HAP-1 (cell line): ENCODE results near the gene MRTFB.
A peak's percentile ranks its signal among the peaks of the same experiment; 100 is the strongest.
"Not testable (repeated sequence)": the region's sequence is repeated elsewhere in the genome, so short reads cannot be mapped to it uniquely, and the experiment has no call there.

Experiments
- DNase-seq, 2 experiments: peaks; one replicate each; pipeline ENCODE4 v3.0.0-alpha.2; 2016 to 2020; ENCODE audit warnings: low spot score in 2 of 2
- H3K27me3 ChIP-seq: fragments of 250-450 bp; sonication (Bioruptor Pico); 2 replicates; pipeline ENCODE4 v1.5.1; 2020; ENCODE audit warnings: low read depth, mild to moderate bottlenecking, moderate library complexity
- H3K36me3 ChIP-seq: fragments of 250-450 bp; sonication (Bioruptor Pico); replicated peaks from 2 replicates; pipeline ENCODE4 v1.5.1; 2020; ENCODE audit warnings: mild to moderate bottlenecking
- H3K4me1 ChIP-seq: fragments of 250-450 bp; sonication (Bioruptor Pico); 2 replicates; pipeline ENCODE4 v1.5.1; 2020; ENCODE audit warnings: mild to moderate bottlenecking
- H3K4me3 ChIP-seq: fragments of 250-450 bp; sonication (Bioruptor Pico); 2 replicates; pipeline ENCODE4 v1.5.1; 2020; ENCODE audit warnings: mild to moderate bottlenecking, moderate library complexity
- H3K9me3 ChIP-seq: fragments of 250-450 bp; sonication (Bioruptor Pico); 2 replicates; pipeline ENCODE4 v1.5.1; 2020; ENCODE audit warnings: mild to moderate bottlenecking, moderate library complexity
- in situ Hi-C: fragments of 300-500 bp; cut with MboI; formaldehyde crosslinking; loops from 3 replicates; pipeline ENCODE4 v1.14.3; 2020; ENCODE audit warnings: low sequenced_read_pairs, inconsistent platforms, mixed read lengths

The MRTFB gene

DNA sequence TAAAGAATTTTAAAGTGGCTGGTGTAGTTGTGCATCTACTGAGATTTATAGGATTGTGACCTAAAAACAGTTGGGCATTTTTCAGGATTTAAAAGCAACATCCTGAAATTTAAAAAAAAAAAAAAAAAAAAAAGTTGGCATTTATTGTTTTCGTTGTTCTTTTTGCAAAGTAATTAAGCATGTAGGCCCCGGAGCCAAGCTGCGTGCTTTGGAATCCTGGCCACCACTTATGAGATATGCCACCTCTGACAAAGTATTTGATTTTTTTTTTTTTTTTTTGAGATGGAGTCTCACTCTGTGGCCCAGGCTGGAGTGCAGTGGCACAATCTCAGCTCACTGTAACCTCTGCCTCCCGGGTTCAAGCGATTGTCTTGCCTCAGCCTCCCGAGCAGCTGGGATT, 112.8 kb downstream of the MRTFB start:
- H3K9me3 ChIP-seq, H3K36me3 ChIP-seq, in situ Hi-C loops, DNase-seq, H3K27me3 ChIP-seq, H3K4me1 ChIP-seq, H3K4me3 ChIP-seq: not testable (repeated sequence)

GRCh38 chr16:14186007-14186794, 115.1 kb downstream of the MRTFB start:
- in situ Hi-C loops, result no loop called here
- no peaks in the 10 kb centered on the region for H3K9me3 ChIP-seq
- H3K27me3 ChIP-seq, result no peaks in the 10 kb centered on the region
- H3K36me3 ChIP-seq, result no peaks in the 10 kb centered on the region
- DNase-seq, result no peak
- H3K4me1 ChIP-seq, result no peaks in the 10 kb centered on the region
- no peak overlapping the region for H3K4me3 ChIP-seq

- Histone ChIP-seq H3K27me3 (no peaks in the 10 kb centered on the region), H3K4me3 (no peak overlapping the region), H3K4me1 (no peaks in the 10 kb centered on the region), H3K9me3 (no peaks in the 10 kb centered on the region), H3K36me3 (no peaks in the 10 kb centered on the region)
- in situ Hi-C loops, result no loop called here
- no peak for DNase-seq
These were observed 115.7 kb downstream of the MRTFB start for GRCh38 chr16:14186795-14187221.

DNA sequence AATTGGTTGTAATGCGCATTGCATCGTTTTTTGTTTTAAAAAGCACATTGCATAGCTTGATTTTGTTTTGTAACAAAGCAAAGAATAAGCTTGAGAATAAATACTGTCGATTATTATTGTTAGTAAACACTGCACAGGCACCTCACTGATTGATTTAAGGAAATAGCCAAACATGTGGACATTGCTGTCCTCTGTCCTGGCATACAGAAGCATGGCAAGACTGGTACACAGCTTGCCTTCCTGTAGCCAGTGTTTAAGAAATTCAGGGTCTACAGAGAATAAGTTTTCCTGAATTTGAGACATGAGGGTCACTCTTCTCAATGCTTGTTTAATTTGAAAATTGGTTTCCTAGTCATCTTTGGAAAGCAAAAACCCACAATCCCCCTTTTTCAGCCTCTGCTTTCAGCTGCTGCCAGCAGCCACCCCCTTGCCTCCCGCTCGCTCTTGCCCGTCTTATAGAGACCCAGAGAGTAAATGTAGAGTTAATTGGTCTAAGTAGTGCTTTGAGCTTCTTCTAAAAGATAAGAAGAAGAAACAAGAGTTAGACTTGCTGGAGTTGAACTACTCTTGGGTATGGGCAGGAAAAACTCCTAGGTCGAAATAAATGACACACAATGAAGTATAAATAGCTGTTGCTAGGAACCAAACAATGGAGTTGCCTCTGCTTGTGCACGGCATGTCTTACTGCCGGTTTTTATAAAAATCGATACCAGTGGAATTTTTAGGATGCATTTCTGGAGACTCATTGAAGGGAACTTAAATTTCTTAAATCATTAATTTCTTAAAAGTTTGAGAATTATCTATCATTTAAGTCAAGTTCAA, 116.6 kb downstream of the MRTFB start:
- in situ Hi-C loops, result no loop called here
- H3K36me3 ChIP-seq, result no peaks in the 10 kb centered on the region
- H3K9me3 ChIP-seq, result no peaks in the 10 kb centered on the region
- H3K4me3 ChIP-seq, result no peak overlapping the region
- no peaks in the 10 kb centered on the region for H3K4me1 ChIP-seq
- DNase-seq, result no peak
- no peaks in the 10 kb centered on the region for H3K27me3 ChIP-seq

DNA sequence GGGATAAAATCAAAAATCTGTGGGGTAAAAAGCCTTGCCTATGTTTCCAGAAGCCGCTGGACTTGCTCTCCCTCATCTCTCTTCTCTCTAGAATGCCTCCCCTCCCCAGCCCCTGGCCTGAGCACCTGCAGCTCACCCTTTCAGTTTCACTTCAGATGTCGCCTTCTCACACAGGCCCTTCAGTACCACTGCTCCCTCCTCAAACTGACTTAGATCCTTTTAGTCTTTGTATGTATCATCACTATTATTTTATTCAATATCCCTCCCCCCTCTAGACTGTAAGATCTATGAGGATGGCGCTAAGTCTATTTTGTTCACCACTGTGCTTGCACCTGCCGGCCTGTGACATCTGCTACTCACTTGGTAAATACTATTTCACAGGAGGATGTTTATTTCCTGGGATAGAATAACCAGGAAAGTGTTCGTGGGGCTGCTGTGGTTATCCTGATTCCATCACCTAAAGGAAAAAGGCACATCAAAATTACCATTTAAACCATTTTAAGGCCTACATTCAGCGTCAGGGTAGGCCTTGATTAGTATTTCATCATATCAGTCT, 122.3 kb downstream of the MRTFB start:
- no peaks in the 10 kb centered on the region for H3K27me3 ChIP-seq
- in situ Hi-C loops, result no loop called here
- no peaks in the 10 kb centered on the region for H3K36me3 ChIP-seq
- H3K9me3 ChIP-seq, result no peaks in the 10 kb centered on the region
- no peaks in the 10 kb centered on the region; the same call in 1 of the 2 replicates for H3K4me1 ChIP-seq
- H3K4me3 ChIP-seq, result no peak overlapping the region
- DNase-seq, result no peak

GRCh38 chr16:14194721-14195120, 123.6 kb downstream of the MRTFB start:
- no peaks in the 10 kb centered on the region; the same call in 1 of the 2 replicates for H3K4me1 ChIP-seq
- H3K36me3 ChIP-seq, result no peaks in the 10 kb centered on the region

DNA sequence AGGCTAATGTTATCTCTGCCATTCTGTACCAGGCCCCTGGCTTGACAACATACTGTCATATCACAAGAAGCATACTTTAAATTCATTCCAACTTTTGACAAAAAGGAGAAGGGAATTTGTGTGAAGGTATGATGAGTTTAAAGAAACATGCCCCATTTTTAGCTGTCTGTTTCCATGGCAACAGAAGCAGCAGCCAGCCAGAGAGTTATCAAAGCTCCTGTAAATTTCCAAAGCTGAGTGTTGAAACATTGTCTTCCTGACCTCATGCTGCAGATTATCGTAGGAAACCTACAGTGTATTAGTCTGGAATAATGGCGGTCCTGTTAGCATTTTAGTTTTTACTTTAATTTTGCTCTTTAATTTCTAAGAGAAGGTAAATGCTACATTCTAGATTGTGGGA, 124.9 kb downstream of the MRTFB start:
- in situ Hi-C loops, result no loop called here
- no peak for DNase-seq
- Histone ChIP-seq H3K4me3 (no peak overlapping the region), H3K9me3 (no peaks in the 10 kb centered on the region), H3K36me3 (no peaks in the 10 kb centered on the region), H3K27me3 (no peaks in the 10 kb centered on the region), H3K4me1 (no peaks in the 10 kb centered on the region; the same call in 1 of the 2 replicates)

More at GRCh38 chr16:14194721-14195120, 123.6 kb downstream of the MRTFB start:
- Histone ChIP-seq H3K27me3 (no peaks in the 10 kb centered on the region), H3K4me3 (no peak overlapping the region), H3K9me3 (no peaks in the 10 kb centered on the region)
- in situ Hi-C loops, result no loop called here
- no peak for DNase-seq

DNA sequence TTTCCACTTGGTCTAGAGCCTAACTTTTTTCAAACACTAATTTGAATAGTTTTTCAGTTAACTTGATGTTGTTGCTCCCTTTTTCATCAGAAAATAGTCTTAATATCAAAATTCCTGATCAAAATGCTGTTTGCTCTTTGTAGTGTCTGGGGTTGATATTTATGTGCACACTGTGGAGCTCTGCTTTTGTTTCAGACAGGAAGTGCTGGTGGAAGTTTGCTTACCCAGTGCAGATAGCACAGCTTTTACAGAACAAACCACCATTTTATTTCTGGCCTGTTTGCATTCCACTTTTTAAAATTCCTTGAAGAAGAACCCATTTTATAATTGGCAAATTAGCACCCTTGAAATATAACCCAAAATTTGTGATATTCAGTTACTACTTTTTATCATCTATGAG, 125.4 kb downstream of the MRTFB start:
- Histone ChIP-seq H3K27me3 (no peaks in the 10 kb centered on the region), H3K4me1 (no peaks in the 10 kb centered on the region; the same call in 1 of the 2 replicates), H3K9me3 (no peaks in the 10 kb centered on the region), H3K36me3 (no peaks in the 10 kb centered on the region), H3K4me3 (no peak overlapping the region)
- no peak for DNase-seq
- in situ Hi-C loops, result no loop called here

DNA sequence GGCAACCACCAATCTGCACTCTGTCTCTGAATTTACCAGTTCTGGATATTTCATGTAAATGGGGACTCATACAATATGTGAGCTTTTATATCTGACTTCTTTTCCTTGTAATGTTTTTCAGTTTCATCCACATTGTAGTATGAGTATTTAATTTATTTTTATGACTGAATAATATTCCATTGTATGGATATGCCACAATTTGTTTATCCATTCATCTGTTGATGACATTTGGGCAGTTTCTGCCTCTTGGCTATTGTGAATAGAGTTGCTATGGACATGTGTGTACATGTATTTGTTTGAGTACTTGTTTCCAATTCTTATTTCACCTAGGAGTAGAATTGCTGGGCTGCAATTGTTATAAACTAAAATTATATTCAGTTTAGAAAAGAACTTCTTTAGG, 126.9 kb downstream of the MRTFB start:
- in situ Hi-C loops, result no loop called here
- Histone ChIP-seq H3K9me3 (no peaks in the 10 kb centered on the region), H3K4me1 (no peaks in the 10 kb centered on the region; the same call in 1 of the 2 replicates), H3K4me3 (no peak overlapping the region), H3K27me3 (no peaks in the 10 kb centered on the region), H3K36me3 (no peaks in the 10 kb centered on the region)
- DNase-seq, result no peak

- DNase-seq, result no peak
- no peaks in the 10 kb centered on the region for H3K27me3 ChIP-seq
- H3K4me3 ChIP-seq, result no peak overlapping the region
- no peaks in the 10 kb centered on the region for H3K36me3 ChIP-seq
- in situ Hi-C loops, result no loop called here
- H3K9me3 ChIP-seq, result no peaks in the 10 kb centered on the region
- no peaks in the 10 kb centered on the region; the same call in 1 of the 2 replicates for H3K4me1 ChIP-seq
These were observed 127.5 kb downstream of the MRTFB start for GRCh38 chr16:14198572-14198971.

- H3K27me3 ChIP-seq, result no peaks in the 10 kb centered on the region
- H3K4me1 ChIP-seq, result no peaks in the 10 kb centered on the region; the same call in 1 of the 2 replicates
- no peak for DNase-seq
- no peaks in the 10 kb centered on the region for H3K36me3 ChIP-seq
- in situ Hi-C loops, result no loop called here
- H3K9me3 ChIP-seq, result no peaks in the 10 kb centered on the region
- no peak overlapping the region for H3K4me3 ChIP-seq
These were observed 128.1 kb downstream of the MRTFB start for GRCh38 chr16:14199199-14199598.

GRCh38 chr16:14199624-14200023, 128.5 kb downstream of the MRTFB start:
- Histone ChIP-seq H3K4me3 (no peak overlapping the region), H3K27me3 (no peaks in the 10 kb centered on the region), H3K36me3 (no peaks in the 10 kb centered on the region), H3K9me3 (no peaks in the 10 kb centered on the region), H3K4me1 (no peaks in the 10 kb centered on the region; the same call in 1 of the 2 replicates)
- in situ Hi-C loops, result no loop called here
- no peak for DNase-seq

GRCh38 chr16:14202095-14202494, 131.0 kb downstream of the MRTFB start:
- Histone ChIP-seq H3K36me3 (no peaks in the 10 kb centered on the region), H3K9me3 (no peaks in the 10 kb centered on the region), H3K4me1 (no peaks in the 10 kb centered on the region), H3K4me3 (no peak overlapping the region), H3K27me3 (no peaks in the 10 kb centered on the region)
- no peak for DNase-seq
- in situ Hi-C loops, result no loop called here

- no peaks in the 10 kb centered on the region for H3K4me1 ChIP-seq
- peak in 1 of 2 experiments; percentile 40 for DNase-seq
- in situ Hi-C loops, result no loop called here
- no peaks in the 10 kb centered on the region for H3K27me3 ChIP-seq
- no peak overlapping the region for H3K4me3 ChIP-seq
- no peaks in the 10 kb centered on the region for H3K36me3 ChIP-seq
- H3K9me3 ChIP-seq, result no peaks in the 10 kb centered on the region
These were observed 131.6 kb downstream of the MRTFB start for GRCh38 chr16:14202697-14203096.
